WTC11 (cell line): ENCODE measurements around the gene BUD13. TPM values are rescaled to one million over a fixed set of nuclear protein-coding genes. Genes with fewer than 3 reads are reported as not detected.
"Not testable (repeated sequence)": the region's sequence is repeated elsewhere in the genome, so short reads cannot be mapped to it uniquely, and the experiment has no call there.

Source experiments
- ATAC-seq: fragments of 200-7000 bp; cut with Tn5 transposase; 2 replicates; pipeline ENCODE4 v1.10.0; 2021; ENCODE audit warnings: mild to moderate bottlenecking, moderate library complexity
- CTCF ChIA-PET: fragments of 300-600 bp; sonication (Branson Sonifier 250); formaldehyde crosslinking; loops from one replicate; lab custom pipeline; 2021; ENCODE audit warnings: antibody characterized with exemption; lab: Charles Lee
- POLR2A ChIA-PET: fragments of 350-600 bp; sonication (Branson Sonifier 250); formaldehyde crosslinking; loops from one replicate; lab custom pipeline; 2021; ENCODE audit warnings: antibody characterized with exemption; lab: Charles Lee
- DNase-seq: peaks from one replicate; pipeline ENCODE4 v3.0.0; 2021; ENCODE audit warnings: low spot score
- H3K27ac Mint-ChIP-seq: 2 replicates; pipeline ENCODE4 v1.8.0; 2021; ENCODE audit warnings: mixed read lengths
- H3K27me3 Mint-ChIP-seq: 2 replicates; pipeline ENCODE4 v1.8.0; 2021; ENCODE audit warnings: low read depth, mild to moderate bottlenecking, moderate library complexity, mixed read lengths
- H3K36me3 Mint-ChIP-seq: 2 replicates; pipeline ENCODE4 v1.8.0; 2021; ENCODE audit warnings: mixed read lengths
- H3K4me1 Mint-ChIP-seq: 2 replicates; pipeline ENCODE4 v1.8.0; 2022; ENCODE audit warnings: mixed read lengths
- H3K4me3 Mint-ChIP-seq: 2 replicates; pipeline ENCODE4 v1.8.0; 2021; ENCODE audit warnings: mild to moderate bottlenecking, moderate library complexity, mixed read lengths
- H3K9me3 Mint-ChIP-seq: 2 replicates; pipeline ENCODE4 v1.8.0; 2021; ENCODE audit warnings: mixed read lengths
- ARID4B ChIP-seq: sonication (generic); formaldehyde crosslinking; IDR thresholded peaks from 2 replicates; pipeline ENCODE4 v1.8.0; 2023; ENCODE audit warnings: missing genetic modification reagents, mild to moderate bottlenecking, borderline replicate concordance
- ATF2 ChIP-seq: sonication (generic); formaldehyde crosslinking; IDR thresholded peaks from 2 replicates; pipeline ENCODE4 v1.8.1; 2022; ENCODE audit warnings: low read depth, missing genetic modification reagents, borderline replicate concordance
- ELF4 ChIP-seq: sonication (generic); formaldehyde crosslinking; IDR thresholded peaks from 2 replicates; pipeline ENCODE4 v1.8.1; 2022; ENCODE audit warnings: low read depth, mild to moderate bottlenecking, moderate library complexity, missing genetic modification reagents
- ERG ChIP-seq: fragments of 250-450 bp; sonication (Bioruptor Pico); IDR thresholded peaks from 2 replicates; pipeline ENCODE4 v1.8.0; 2021; ENCODE audit warnings: mild to moderate bottlenecking
- ESRRA ChIP-seq: sonication (generic); formaldehyde crosslinking; IDR thresholded peaks from 2 replicates; pipeline ENCODE4 v1.8.1; 2022; ENCODE audit warnings: mild to moderate bottlenecking, missing genetic modification reagents, borderline replicate concordance
- FOXJ3 ChIP-seq: sonication (generic); formaldehyde crosslinking; IDR thresholded peaks from 2 replicates; pipeline ENCODE4 v1.9.0; 2021; ENCODE audit warnings: missing genetic modification reagents, mild to moderate bottlenecking, borderline replicate concordance
- FOXP1 ChIP-seq: sonication (generic); formaldehyde crosslinking; IDR thresholded peaks from 2 replicates; pipeline ENCODE4 v1.8.0; 2022; ENCODE audit warnings: missing genetic modification reagents, mild to moderate bottlenecking, moderate library complexity, borderline replicate concordance
- GABPB1 ChIP-seq: sonication (generic); formaldehyde crosslinking; IDR thresholded peaks from 2 replicates; pipeline ENCODE4 v1.8.1; 2023; ENCODE audit warnings: mild to moderate bottlenecking, missing genetic modification reagents
- IRF2 ChIP-seq: sonication (generic); formaldehyde crosslinking; IDR thresholded peaks from 2 replicates; pipeline ENCODE4 v1.8.0; 2022; ENCODE audit warnings: low read depth, missing genetic modification reagents, borderline replicate concordance
- JUN ChIP-seq: sonication (generic); formaldehyde crosslinking; IDR thresholded peaks from 2 replicates; pipeline ENCODE4 v1.8.0; 2023; ENCODE audit warnings: mild to moderate bottlenecking, missing genetic modification reagents
- MYBL2 ChIP-seq: sonication (generic); formaldehyde crosslinking; IDR thresholded peaks from 2 replicates; pipeline ENCODE4 v1.8.1; 2023; ENCODE audit warnings: mild to moderate bottlenecking, moderate library complexity, missing genetic modification reagents
- NR2C2 ChIP-seq: sonication (generic); formaldehyde crosslinking; IDR thresholded peaks from 2 replicates; pipeline ENCODE4 v1.8.0; 2022; ENCODE audit warnings: mild to moderate bottlenecking, missing genetic modification reagents
- TEAD4 ChIP-seq: sonication (generic); formaldehyde crosslinking; IDR thresholded peaks from 2 replicates; pipeline ENCODE4 v1.8.0; 2022; ENCODE audit warnings: mild to moderate bottlenecking, missing genetic modification reagents
- ZNF138 ChIP-seq: sonication (generic); formaldehyde crosslinking; conservative IDR thresholded peaks from 2 replicates; pipeline ENCODE4 v1.8.1; 2022; ENCODE audit warnings: mild to moderate bottlenecking, moderate library complexity, missing genetic modification reagents
- ZNF232 ChIP-seq: sonication (generic); formaldehyde crosslinking; IDR thresholded peaks from 2 replicates; pipeline ENCODE4 v1.8.0; 2022; ENCODE audit warnings: mild to moderate bottlenecking, missing genetic modification reagents
- ZNF263 ChIP-seq: sonication (generic); formaldehyde crosslinking; IDR thresholded peaks from 2 replicates; pipeline ENCODE4 v1.8.1; 2022; ENCODE audit warnings: low read depth, mild to moderate bottlenecking, moderate library complexity, missing genetic modification reagents
- ZNF416 ChIP-seq: fragments of 250-450 bp; sonication (Bioruptor Pico); IDR thresholded peaks from 2 replicates; pipeline ENCODE4 v1.9.0; 2021; ENCODE audit warnings: mild to moderate bottlenecking, inconsistent platforms
- ZNF423 ChIP-seq: fragments of 250-450 bp; sonication (Bioruptor Pico); IDR thresholded peaks from 2 replicates; pipeline ENCODE4 v2.1.2; 2022; ENCODE audit warnings: mild to moderate bottlenecking, moderate library complexity
- ZNF425 ChIP-seq: fragments of 250-450 bp; sonication (Bioruptor Pico); conservative IDR thresholded peaks from 2 replicates; pipeline ENCODE4 v1.9.0; 2021; ENCODE audit warnings: mild to moderate bottlenecking
- ZSCAN18 ChIP-seq: fragments of 250-450 bp; sonication (Bioruptor Pico); IDR thresholded peaks from 2 replicates; pipeline ENCODE4 v2.1.2; 2022; ENCODE audit warnings: mild to moderate bottlenecking, moderate library complexity
- total RNA-seq: library from RNA; stranded (reverse); gene quantifications from 3 replicates; pipeline ENCODE4 v1.2.3, GENCODE V29; 2021

The BUD13 gene
- total RNA-seq, 1 experiment from 2014 or later: 20.7 TPM

GRCh38 chr11:116804001-116804400 is 31.2 kb upstream of the BUD13 start:
- TF ChIP-seq ARID4B (CRISPR knock-in tag) (no peak), JUN (CRISPR knock-in tag) (no peak), ZNF138 (CRISPR knock-in tag) (no peak), ZNF263 (CRISPR knock-in tag) (no peak), ERG (CRISPR knock-in tag) (no peak), NR2C2 (CRISPR knock-in tag) (no peak), TEAD4 (CRISPR knock-in tag) (no peak), FOXJ3 (CRISPR knock-in tag) (no peak), MYBL2 (no peak), ZNF425 (CRISPR knock-in tag) (no peak), IRF2 (CRISPR knock-in tag) (no peak), GABPB1 (CRISPR knock-in tag) (no peak), ELF4 (CRISPR knock-in tag) (no peak), ATF2 (no peak), ZNF232 (CRISPR knock-in tag) (no peak), ZNF423 (CRISPR knock-in tag) (no peak), ZSCAN18 (CRISPR knock-in tag) (no peak), ZNF416 (no peak), FOXP1 (no peak), ESRRA (CRISPR knock-in tag) (no peak)
- ATAC-seq: no peak
- ChIA-PET CTCF (interaction anchor here (0.6 to 2.2 kb wide), 2 partner anchors 13 to 244 kb away, joined by 8 to 9 read pairs; partner anchors contain the start of gene APOA5), POLR2A (no interaction called here)
- no peaks in the 10 kb centered on the region; the same call in 1 of the 2 replicates for H3K27me3 Mint-ChIP-seq
- no peak for DNase-seq
- H3K4me3 Mint-ChIP-seq: no peak overlapping the region
- H3K27ac Mint-ChIP-seq: no peak overlapping the region
- H3K36me3 Mint-ChIP-seq: no peaks in the 10 kb centered on the region
- H3K9me3 Mint-ChIP-seq: no peaks in the 10 kb centered on the region
- H3K4me1 Mint-ChIP-seq: no peaks in the 10 kb centered on the region

- H3K27ac Mint-ChIP-seq, H3K9me3 Mint-ChIP-seq, CTCF ChIA-PET, DNase-seq, POLR2A ChIA-PET, ATAC-seq, H3K27me3 Mint-ChIP-seq, H3K36me3 Mint-ChIP-seq, H3K4me3 Mint-ChIP-seq, H3K4me1 Mint-ChIP-seq: not testable (repeated sequence)
Measured at GRCh38 chr11:116801662-116802061, 28.9 kb upstream of the BUD13 start.
